ENCODE measurements around the gene ENTHD1. TPM values are rescaled to one million over a fixed set of nuclear protein-coding genes. Genes with fewer than 3 reads are reported as not detected.

Gene ENTHD1
- total RNA-seq, 1 donor from 2014 or later, result not detected

DNA sequence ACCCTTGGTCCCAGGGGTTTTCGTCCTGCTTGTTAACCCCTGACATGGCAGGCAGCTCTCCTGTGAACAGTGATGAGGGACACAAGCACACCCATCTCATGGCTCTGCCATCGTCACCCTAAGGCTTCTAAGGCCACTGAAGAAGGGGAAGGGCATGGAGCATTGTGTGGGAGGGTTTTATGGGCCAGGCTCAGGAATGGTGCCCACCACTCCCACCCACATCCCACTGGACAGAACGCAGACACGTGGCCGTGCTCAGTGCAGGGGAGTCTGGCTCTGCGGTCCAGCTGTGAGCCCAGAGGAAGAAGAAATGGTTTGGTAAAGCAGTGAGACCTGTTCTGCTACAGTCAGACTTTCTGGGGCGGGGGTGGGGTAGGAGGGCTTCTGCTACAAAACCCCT is 193.0 kb downstream of the ENTHD1 start:
- DNase-seq (ENCODE audit: low read depth, low spot score), result no peak
- Mint-ChIP-seq H3K4me3 (no peak overlapping the region), H3K9me3 (no peaks in the 10 kb centered on the region), H3K27me3 (ENCODE audit: low read depth) (peaks cover 10% of the 10 kb centered on the region), H3K27ac (ENCODE audit: unreplicated experiment) (no peak overlapping the region), H3K4me1 (peaks cover 20% of the 10 kb centered on the region), H3K36me3 (ENCODE audit: low read depth) (no peaks in the 10 kb centered on the region)
- TF ChIP-seq, protein P1, sequence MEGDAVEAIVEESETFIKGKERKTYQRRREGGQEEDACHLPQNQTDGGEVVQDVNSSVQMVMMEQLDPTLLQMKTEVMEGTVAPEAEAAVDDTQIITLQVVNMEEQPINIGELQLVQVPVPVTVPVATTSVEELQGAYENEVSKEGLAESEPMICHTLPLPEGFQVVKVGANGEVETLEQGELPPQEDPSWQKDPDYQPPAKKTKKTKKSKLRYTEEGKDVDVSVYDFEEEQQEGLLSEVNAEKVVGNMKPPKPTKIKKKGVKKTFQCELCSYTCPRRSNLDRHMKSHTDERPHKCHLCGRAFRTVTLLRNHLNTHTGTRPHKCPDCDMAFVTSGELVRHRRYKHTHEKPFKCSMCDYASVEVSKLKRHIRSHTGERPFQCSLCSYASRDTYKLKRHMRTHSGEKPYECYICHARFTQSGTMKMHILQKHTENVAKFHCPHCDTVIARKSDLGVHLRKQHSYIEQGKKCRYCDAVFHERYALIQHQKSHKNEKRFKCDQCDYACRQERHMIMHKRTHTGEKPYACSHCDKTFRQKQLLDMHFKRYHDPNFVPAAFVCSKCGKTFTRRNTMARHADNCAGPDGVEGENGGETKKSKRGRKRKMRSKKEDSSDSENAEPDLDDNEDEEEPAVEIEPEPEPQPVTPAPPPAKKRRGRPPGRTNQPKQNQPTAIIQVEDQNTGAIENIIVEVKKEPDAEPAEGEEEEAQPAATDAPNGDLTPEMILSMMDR (conservative IDR thresholded peaks at IDR 0.05), result no peak

DNA sequence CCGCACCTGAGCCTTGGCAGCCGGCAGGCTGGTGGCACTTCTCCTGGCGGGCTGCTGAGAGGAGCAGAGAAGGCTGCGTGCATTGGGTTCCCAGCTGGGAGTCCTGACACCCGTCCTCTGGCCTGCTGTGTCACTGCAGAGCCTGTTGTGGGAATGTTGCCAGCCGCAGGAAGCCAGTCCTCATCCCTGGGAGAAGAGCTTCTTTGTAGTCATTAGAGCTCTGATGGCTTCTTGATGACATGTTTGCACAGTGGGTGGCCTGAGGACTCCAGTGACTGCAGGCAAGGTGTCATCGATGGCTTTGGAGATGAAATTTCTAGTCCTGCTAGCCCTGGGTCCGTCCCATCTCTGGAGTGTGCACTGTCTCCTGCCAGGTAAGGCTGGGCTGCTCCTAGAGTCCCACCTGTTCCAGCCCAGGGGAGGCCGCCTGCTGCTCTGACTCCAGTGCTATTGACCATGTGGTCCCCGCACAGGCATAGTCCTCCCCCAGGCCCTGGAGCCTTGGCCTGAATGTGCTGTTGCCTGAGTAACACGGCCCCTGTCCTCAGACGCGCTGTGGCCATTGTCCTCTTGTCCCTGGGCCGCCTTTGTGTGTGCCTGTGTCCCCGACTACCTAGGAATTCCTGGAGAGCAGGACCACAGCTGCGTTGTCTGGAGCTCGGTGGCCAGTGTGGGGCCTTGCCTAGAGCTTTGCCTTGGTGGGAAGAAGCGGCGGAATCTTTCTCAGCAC is 193.8 kb downstream of the ENTHD1 start:
- no peak overlapping the region for H3K4me3 Mint-ChIP-seq
- H3K36me3 Mint-ChIP-seq (ENCODE audit: low read depth), result no peaks in the 10 kb centered on the region
- peak; percentile 38 for DNase-seq (ENCODE audit: low read depth, low spot score)
- TF ChIP-seq, protein P1 (conservative IDR thresholded peaks at IDR 0.05), result no peak
- H3K27me3 Mint-ChIP-seq (ENCODE audit: low read depth), result peaks cover 10% of the 10 kb centered on the region
- no peak overlapping the region for H3K27ac Mint-ChIP-seq (ENCODE audit: unreplicated experiment)
- H3K4me1 Mint-ChIP-seq, result peaks cover 20% of the 10 kb centered on the region
- H3K9me3 Mint-ChIP-seq, result no peaks in the 10 kb centered on the region

DNA sequence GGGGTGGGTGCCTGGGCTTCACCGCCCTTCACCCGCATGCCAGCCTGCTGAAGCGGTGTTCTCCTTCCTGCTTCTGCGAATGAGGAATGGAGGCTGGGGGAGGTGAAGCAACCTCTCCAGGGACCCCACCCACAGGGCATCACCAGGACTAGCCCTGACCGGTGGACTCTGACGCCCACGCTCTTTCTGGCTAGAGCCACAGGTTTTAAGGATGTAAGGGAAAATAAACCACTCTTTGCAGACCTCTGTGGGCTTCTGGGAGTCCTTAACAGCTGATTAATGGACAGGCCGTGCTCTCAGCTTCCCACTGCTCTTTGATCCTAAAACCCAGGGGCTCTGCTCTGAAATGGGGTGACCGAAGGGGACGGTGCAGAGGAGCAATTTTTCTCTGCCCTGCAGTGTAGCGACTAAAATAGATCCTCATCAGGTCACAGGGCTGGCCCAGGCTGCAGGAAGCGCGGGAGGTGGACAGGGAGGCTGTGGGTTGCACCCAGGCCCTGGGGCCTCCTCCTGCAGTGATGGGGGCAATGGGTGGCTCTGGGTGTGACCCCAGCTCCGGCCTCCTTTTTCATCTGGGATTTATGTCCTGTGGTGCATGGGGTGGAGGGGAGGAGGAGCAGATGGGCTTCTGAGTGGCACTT is 195.7 kb downstream of the ENTHD1 start:
- Mint-ChIP-seq H3K4me1 (peaks cover 20% of the 10 kb centered on the region), H3K27me3 (ENCODE audit: low read depth) (peaks cover 11% of the 10 kb centered on the region), H3K27ac (ENCODE audit: unreplicated experiment) (no peak overlapping the region), H3K4me3 (no peak overlapping the region), H3K9me3 (no peaks in the 10 kb centered on the region), H3K36me3 (ENCODE audit: low read depth) (no peaks in the 10 kb centered on the region)
- no peak for DNase-seq (ENCODE audit: low read depth, low spot score)
- TF ChIP-seq, protein P1 (conservative IDR thresholded peaks at IDR 0.05), result no peak

DNA sequence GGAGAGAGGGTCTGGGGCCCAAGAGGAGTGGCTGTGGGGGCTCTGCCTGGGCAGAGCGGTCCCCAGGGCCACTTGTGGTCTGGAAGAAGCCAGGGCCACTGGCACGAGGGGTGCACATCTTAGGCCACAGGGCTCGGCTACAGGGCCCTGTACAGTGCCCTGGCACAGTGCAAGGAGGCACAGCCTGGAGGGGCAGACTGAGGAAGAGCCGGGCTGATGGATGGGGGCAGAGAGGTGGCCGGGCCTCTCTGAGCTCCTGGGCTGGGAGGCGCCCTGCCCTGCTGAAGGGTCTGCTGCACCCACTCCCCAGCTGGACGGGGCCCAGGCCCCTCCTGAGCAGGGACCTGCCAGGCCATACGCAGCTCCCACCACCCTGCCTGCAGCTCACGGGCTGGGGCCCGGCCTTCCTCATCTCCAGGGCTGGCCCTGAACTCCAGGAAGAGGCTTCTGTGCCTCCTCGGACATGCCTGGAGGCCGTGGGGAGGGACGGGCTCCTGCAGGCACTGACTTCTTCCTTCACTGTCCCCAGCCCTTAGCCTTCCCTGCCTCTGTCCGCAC is 199.5 kb downstream of the ENTHD1 start:
- Mint-ChIP-seq H3K9me3 (no peaks in the 10 kb centered on the region), H3K27me3 (ENCODE audit: low read depth) (peaks cover 12% of the 10 kb centered on the region), H3K4me3 (no peak overlapping the region), H3K27ac (ENCODE audit: unreplicated experiment) (no peak overlapping the region), H3K36me3 (ENCODE audit: low read depth) (no peaks in the 10 kb centered on the region), H3K4me1 (peaks cover 19% of the 10 kb centered on the region)
- DNase-seq (ENCODE audit: low read depth, low spot score), result no peak
- TF ChIP-seq, protein P1 (conservative IDR thresholded peaks at IDR 0.05), result no peak

Other genes starting within 250 kb of the ENTHD1 start
- 0.12 TPM in 1 of 2 replicates, not detected in the other for gene GRAP2, start 7.3 kb upstream of the ENTHD1 start, total RNA-seq
- not detected in 2 replicates for gene TMA7B, start 66.6 kb upstream of the ENTHD1 start, total RNA-seq
- 2.8 and 3.1 TPM in 2 replicates for gene FAM83F, start 101.2 kb upstream of the ENTHD1 start, total RNA-seq